ENCODE data around the gene S100A8.

DNA sequence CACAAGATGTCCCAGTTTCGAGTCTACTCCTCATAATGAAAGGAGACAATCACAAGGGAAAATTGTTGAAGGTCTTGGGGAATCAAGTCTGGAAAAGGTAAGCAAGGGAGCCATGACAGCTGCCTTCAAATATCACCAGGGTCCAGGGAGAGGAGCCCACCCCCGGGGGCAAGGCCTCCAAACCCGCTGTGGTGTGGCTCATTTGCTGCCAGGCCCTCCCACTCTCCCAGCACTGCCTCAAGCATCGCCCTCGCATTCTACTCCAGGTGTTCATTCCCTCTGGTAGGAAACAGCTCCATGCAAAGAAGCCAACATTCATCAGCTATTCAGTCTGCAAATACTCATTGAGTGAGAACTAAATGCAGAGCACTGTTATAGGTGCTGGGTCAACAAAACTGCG, 24.6 kb downstream of the S100A8 start:
- TF ChIP-seq, protein P1, sequence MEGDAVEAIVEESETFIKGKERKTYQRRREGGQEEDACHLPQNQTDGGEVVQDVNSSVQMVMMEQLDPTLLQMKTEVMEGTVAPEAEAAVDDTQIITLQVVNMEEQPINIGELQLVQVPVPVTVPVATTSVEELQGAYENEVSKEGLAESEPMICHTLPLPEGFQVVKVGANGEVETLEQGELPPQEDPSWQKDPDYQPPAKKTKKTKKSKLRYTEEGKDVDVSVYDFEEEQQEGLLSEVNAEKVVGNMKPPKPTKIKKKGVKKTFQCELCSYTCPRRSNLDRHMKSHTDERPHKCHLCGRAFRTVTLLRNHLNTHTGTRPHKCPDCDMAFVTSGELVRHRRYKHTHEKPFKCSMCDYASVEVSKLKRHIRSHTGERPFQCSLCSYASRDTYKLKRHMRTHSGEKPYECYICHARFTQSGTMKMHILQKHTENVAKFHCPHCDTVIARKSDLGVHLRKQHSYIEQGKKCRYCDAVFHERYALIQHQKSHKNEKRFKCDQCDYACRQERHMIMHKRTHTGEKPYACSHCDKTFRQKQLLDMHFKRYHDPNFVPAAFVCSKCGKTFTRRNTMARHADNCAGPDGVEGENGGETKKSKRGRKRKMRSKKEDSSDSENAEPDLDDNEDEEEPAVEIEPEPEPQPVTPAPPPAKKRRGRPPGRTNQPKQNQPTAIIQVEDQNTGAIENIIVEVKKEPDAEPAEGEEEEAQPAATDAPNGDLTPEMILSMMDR (IDR thresholded peaks at IDR 0.05; ENCODE audit: insufficient read depth, low read length, poor library complexity, severe bottlenecking) = no peak
- TF ChIP-seq EZH2phosphoT487 (conservative IDR thresholded peaks at IDR 0.05; ENCODE audit: low read length) = no peak
